HG03103 (cell line): ENCODE data around the gene FHIT.

ENCODE experiments used
- ATAC-seq: cut with Tn5 transposase; IDR thresholded peaks from one replicate; pipeline ENCODE4 v1.9.1; 2021; ENCODE audit warnings: low read depth; ENCODE audit not compliant: unreplicated experiment

FHIT gene

DNA sequence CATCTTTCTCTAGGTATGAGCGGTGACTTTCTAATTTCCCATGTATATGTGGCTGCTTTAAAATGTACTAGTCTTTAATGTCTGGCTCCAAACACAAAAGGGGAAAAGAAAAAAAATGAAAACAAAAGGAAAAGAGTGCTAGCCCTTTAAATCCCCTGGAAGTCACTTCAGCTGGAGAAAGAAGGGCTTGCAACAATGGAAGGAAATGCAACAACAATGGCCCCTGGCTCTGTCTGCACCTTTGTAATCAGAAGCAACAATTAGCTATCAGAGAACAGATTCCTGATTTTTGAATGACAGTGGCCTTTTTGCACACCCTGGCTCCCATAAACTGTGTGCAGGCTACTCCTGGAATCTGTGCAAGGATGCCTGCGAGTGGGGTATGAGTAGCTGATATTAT lies 591.2 kb downstream of the FHIT start:
- ATAC-seq = no peak

DNA sequence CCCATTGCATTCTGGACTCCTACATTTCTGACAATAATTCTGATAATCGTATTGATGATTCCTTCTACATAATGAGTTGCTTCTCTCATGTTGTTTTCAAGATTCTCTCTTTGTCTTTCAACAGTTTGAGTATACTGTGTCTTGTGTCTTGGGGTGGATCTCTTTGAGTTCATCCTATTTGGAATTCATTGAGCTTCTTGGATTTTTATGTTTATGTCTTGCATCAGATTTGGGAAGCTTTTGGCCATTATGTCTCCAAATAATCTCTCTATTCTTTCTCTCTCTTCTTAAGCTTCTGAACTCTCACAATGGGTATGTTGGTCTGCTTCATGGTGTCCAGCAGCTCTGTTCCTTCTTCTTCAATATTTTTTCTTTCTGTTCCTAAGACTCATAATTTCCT lies 592.2 kb downstream of the FHIT start:
- no peak for ATAC-seq

DNA sequence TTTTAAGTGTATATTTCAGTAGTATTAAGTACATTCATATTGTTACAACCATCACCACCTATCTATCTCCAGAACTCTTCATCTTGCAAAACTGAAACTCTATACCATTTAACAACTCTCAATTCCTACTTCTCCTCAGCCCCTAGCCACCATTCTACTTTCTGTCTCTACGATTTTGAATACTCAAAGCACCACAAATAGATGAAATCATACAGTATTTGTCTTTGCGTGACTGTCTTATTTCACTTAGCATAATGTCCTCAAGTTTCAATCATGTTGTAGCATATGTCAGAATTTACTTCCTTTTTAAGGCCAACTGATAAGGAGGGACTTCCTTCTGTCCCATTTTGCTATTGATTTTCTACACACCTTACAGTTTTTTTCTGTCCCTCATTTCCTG lies 593.3 kb downstream of the FHIT start:
- ATAC-seq = peak; percentile 85

DNA sequence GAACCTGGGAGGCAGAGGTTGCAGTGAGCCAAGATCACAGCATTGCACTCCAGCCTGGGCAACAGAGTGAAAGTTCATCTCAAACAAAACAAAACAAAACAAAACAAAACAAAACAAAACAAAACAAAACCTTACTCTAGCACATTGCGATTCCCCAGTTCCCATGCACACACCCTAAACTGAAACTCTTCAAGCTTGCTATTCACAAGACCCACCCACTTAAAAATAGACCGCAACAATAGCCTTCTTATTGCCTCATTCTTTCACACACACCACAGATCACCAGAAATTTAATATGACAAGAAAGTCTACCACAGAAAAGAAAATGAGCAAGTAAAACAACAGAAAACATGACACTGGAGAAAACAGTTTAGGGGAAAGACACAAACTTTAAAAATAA lies 598.4 kb downstream of the FHIT start:
- no peak for ATAC-seq

DNA sequence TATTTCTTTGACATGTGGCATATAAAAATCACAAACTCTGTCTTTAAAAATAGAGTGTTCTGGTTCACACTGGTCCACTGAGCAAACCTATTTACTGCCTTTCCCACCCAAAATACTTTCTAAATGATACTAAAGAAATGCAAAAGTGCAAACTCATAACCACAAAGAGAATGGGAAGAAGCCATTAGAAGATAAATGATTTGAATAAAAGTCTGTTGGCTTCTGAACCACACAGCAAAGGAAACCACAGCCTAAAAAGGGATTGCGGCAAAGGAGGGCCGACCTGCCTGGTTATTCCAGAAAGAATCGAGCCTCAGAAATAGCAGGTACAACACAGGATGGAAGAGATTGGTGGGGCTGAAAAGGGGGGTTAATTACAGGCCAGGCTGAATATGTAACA lies 599.5 kb downstream of the FHIT start:
- no peak for ATAC-seq

DNA sequence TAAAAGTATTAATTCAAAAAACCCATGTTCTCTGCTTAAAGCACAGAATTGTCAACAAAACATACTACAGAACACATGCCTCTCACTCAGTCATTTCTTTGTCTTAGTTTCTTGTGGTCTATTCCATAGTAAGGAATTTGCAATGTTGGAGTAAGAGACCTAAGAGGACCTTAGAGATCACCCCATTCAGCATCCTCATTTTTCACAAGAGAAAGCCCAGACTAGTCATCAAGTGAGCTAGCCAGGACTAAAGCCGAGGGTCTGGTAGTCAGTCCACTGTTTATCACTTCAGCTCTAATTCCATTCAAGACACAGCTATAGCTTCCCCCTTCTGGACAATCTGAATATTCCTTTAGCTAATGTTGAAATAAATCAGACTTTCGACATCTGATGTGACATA lies 601.1 kb downstream of the FHIT start:
- no peak for ATAC-seq

DNA sequence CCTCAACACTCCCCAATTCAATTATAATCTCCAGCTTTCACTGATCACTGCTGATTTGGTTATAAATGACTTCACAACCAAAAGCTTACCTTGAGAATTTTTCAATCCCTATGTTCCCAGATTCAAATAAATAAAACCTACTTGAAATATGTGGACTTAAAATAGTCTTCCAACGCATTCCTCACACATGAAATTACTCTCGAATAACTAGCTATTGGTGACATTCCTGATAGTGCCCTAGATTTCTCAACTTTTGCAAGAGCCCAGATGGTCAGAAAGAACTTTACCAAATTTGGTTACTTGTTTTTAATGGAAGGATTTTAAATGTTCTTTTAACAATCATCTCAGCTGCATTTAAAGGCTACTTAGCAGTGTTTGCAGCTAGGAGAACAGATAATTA lies 605.5 kb downstream of the FHIT start:
- ATAC-seq = no peak

DNA sequence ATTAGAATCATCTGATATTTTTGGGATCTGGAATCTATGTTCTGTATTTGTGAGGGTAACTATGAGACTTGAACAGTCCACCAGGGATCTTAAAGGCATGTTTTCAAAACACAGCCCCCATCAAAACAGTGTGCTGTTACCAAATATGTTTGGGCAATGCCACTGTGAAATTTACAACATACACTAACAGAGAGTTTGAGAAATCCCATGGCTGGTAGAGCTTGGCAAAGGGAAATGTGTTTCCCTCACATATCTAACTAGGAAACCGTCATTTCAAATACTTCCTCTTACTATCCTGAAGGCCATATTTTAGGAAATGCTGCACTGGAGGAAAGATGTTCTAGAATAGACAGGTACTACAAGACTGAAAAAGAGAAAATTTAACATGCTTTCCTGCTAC lies 607.4 kb downstream of the FHIT start:
- no peak for ATAC-seq

DNA sequence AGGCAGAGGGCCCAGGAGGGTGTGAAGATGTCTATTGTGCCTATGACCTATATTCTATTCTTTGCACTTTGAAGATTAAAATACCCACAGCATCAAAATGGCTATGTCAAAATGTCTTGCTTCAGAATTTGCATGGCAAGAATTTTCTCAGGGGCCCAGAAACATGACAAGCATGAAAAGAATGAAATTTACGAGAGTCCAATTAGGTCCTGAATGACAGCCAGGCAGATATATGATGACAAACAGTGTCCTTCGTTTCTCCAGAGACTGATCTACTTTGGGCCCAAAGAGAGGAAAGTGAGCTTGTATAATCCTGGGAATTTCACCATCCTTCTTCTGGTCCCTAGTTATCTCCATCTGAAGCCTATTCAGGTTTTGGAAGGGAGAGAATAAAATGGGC lies 609.9 kb downstream of the FHIT start:
- ATAC-seq = no peak

DNA sequence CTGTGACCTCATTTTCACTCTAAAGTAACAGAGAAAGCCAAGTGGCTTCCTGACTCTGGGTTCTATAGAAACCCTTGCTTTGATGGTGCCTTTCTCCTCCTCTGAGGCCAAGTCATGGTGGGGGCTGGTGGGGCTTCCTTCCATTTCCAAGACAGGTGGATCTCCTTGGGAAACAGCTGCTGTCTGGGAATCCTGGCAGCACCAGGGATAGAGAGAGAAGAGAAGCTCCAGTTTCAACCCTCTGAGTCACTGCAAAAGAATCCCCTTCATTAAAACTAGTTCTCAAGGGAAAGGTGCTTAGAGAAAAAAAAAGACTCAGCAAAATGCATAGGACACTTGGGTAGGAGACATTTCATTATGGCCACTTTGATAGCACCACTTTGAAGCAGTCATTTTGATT lies 614.4 kb downstream of the FHIT start:
- ATAC-seq = no peak

DNA sequence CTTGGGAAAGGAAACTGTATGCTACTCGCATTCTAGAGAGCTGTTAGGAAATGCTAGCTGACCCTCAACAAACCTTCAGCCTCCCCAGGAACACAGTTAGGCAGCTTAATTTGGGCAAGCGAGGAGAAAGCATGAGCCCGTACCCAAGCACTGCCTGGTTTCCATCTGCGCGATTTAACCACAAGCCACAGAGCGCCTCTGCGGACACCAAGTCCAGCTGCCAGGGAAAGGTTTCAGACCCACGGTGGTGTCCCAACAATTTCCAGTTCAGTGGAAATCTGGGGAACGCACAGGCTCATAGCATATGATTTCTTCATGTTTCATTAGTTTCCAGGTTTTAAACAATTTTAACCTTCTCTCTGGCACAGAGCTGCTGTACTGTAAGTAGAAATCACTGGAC lies 617.6 kb downstream of the FHIT start:
- ATAC-seq = no peak

DNA sequence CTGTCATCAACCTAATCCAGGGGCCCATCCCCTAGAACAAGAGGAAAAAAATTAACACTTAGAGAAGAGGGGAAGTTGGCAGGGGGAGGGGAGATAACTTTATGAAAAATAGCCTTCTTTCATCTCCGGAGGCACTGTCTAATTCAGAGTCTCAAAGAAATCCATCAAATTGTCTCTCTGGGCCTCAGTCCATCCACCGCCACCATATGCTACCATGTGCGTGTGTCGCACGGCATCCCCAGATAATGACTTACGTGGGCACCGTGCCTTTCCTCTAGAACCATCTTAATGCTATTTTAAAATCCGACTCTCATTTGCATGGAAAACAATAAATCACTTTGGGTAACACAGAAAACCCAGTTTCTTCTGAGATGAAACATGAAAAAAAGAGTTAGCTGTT lies 619.7 kb downstream of the FHIT start:
- ATAC-seq = no peak

DNA sequence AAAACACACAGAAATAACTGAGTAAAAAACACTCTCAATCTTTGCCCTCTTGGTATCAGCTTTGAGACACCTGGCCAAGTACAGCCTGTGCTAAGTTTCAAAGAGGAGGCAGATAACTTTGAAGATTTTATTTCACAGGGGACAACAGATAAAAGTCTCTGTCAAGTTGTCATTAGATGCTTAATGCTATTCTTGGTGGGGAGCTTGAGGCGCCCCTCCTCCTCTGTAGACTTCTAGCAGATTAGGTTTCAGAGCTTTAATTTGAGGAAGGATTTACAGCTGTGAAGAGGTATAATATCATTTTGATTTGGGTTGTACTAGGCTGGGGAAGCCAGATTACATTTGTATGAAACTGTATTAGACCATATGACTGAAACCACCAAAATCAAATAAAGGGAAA lies 620.3 kb downstream of the FHIT start:
- ATAC-seq = no peak

DNA sequence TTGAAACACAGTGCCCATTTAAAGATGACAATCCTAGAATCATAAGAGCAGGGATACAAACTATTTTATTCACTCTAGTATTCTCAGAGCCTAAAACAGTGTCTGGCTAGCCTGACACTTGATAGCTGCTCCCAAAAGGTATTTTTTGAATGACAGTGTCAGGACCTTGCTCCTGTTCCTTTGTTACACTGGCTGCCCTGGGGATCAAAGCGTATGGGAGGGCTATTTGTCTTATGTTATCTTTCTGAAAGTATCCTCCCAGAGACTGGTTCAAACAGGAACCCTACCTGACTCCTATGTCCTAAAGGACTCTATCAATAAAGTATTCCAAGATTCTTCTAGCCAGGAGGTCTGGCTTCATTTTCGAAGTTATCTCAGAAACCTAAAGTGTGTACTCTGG lies 621.4 kb downstream of the FHIT start:
- no peak for ATAC-seq

DNA sequence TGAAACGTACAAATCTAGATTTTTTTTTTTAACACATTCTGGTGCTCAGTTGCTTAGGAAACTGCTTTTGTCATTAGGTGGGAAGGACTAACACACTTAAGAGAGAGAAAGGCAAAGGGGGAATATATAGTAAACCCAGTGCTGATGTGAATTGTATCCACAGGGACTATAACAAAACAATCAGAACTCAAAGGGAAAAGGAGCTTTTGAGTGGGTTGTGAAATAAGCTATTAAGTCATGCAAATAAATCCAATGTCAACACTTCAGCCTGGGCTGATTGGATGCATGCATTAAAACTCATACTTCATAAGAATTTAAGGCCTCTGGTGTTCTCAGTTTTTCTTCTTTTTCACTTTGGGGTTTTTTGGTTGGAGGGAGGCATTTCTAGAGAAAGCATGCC lies 628.9 kb downstream of the FHIT start:
- no peak for ATAC-seq

DNA sequence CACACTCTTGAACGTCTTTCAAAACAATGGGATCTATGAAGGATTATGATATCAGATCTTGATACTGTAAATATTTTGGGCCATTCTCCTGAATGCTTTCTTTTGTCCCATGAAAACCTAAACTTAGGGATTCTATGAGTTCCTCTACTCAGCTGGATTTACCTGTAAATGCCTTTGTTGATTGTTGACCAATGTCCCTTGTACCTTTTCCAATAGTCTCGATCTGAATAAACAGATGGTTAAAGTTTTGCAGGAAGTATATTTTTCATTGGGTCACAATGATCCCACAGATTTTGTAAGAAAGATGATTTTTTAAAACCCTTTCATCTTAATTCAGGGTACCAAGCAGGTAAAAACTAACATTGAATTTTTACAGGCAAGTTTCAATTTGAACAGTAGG lies 634.1 kb downstream of the FHIT start:
- ATAC-seq = no peak

DNA sequence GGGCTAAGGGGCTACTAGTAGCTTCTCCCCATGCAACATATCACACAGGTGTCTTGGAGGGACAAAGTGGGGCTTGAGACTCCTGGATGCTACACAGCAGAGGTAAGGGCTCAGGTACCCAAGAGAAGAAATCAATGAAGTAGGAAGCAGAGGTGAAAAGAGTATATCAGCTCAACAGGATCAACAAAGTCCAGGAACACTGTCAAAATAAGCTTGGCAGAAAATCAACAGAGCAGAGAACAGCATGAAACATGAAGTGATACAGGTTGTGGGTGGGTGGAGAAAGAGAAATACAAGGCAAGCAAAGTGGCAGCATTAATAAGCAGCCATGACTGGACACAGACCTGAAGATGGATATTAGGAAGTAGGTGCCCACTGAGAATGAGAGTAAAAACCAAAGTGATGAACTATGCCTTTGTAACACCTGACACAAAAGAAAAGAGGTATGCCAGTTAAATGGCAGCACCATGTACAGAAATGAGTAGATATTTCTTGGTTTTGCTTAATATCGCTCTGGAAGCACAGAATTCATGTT lies 637.4 kb downstream of the FHIT start:
- ATAC-seq = no peak

DNA sequence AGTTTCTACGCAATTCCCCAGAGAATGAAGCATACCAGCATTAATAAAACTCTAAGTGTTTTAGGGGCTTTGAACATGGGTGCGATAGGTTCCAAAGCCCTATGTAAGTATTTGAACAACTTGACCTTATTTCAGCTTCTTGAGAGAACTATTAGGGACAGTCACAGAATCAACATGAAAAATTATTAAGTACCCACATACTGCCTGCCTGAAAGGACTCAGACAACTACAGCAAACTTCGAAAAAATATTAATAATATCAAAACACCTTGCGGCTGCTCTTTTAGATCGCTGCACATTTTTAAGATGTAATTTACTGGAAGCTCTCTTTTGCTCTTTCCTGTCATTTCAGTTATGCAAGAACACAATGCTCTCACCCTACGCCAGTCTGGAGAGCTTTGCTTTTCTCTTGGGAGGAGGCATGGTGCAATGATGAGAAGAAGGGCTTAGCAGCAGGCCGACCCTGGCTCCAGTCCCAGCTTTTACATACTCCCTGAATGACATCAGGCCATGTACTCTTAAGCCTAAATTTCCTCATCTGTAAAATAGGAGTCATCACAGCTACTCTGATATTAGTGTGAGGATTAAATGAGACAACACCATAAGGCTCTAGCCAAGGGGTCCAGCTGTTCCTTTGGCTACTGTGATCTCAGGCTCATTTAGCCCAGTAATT lies 640.7 kb downstream of the FHIT start:
- ATAC-seq = no peak

DNA sequence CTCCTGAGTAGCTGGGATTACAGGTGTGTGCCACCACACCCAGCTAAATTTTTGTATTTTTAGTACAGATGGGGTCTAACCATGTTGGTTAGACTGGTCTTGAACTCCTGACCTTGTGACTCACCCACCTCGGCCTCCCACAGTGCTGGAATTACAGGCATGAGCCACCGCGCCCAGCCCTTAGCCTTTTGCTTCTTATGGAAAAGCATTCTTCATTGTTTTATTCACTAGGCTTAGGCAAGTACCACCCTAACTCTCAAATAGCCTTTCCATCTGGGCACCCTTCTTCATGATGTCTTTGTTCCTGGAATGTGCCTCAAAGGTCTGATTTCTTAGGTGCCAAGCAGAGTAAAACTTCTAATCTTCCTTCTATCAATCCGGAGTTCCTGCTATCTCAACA lies 641.8 kb downstream of the FHIT start:
- no peak for ATAC-seq

DNA sequence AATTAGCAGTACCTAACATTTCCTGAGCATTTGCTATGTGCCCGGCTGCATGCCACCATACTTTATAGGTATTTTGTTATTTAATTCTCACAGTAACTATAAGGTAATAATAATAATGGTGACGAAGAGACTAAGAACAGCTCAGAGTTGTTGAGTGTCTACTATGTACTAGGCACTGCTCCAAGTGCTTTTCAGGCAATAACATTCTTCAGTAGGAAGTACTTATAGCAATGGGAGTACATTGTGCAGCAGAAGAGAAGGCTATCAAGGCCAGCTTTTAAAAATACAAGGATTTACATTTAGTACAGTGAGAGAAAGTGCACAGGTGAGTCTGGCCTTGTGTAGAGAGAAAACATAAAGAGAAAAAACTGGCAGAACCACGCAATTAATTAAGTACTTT lies 647.4 kb downstream of the FHIT start:
- no peak for ATAC-seq

DNA sequence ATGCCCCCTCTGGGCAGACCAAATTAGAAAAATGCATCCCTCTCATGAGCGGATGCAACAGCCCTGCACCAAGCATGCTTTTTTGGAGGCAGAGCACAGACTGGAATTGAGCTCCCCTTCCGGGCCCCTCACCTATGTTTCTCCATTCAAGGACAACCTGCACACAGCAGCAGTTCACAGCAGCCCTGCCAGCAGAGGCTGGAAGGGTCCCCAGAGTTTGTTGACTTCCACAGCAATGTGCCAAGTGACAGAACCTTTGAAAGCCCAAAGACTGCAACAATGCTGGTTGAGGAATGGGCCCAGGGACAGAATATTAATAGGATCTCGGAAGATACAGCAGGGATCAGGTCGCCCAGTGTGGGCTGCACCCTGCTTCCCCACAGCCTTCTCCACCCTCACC lies 650.4 kb downstream of the FHIT start:
- ATAC-seq = no peak

DNA sequence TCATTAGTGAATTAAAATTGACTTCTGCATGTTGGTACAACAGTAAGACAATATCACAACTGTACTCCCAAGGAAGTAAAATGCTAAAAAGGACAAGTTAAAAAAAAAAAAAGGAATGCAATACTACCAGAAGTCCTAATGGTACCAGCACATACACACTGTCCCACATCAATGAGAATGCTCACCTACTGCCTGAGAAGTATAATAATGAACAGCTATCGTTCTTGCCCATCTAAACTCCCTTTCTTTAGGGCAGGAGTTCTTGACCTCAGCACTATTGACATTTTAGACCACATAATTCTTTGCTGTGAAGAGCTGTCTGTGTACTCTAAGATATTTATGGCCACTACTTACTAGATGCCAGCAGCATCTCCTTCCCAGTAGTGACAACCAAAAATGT lies 651.7 kb downstream of the FHIT start:
- ATAC-seq = no peak

DNA sequence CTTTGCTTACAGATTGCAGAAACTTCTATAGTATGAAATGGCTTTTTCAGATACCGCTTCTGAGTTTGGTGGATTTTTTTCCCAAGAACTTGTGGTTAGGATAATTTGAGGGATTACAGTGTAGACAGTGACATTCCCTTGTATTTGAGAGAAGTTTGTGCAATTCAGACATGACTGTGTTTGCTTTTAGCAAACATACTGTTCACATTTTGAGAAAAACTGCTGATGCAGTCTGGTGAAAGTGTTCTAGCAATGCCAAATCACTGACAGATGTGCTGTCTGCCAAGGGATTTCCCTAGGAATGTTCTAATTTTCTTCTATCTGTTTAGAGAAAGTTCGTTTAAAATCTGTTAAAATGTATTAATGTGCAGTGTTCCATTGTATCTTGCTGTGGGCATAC lies 652.6 kb downstream of the FHIT start:
- no peak for ATAC-seq
